ENCODE results near the gene TMEM38B.

GRCh38 chr9:105651806-105652205, 42.5 kb upstream of the TMEM38B start:
- TF ChIP-seq POLR2A (IDR thresholded peaks at IDR 0.05) = no peak
- no peak for TF ChIP-seq CTCF (IDR thresholded peaks at IDR 0.05)
- TF ChIP-seq POLR2AphosphoS5 (IDR thresholded peaks at IDR 0.05) = no peak

Measured in breast epithelium (tissue), 3 donors.